ENCODE measurements around the gene BLZF1. TPM values are rescaled to one million over a fixed set of nuclear protein-coding genes. Genes with fewer than 3 reads are reported as not detected.

The BLZF1 gene, protein sequence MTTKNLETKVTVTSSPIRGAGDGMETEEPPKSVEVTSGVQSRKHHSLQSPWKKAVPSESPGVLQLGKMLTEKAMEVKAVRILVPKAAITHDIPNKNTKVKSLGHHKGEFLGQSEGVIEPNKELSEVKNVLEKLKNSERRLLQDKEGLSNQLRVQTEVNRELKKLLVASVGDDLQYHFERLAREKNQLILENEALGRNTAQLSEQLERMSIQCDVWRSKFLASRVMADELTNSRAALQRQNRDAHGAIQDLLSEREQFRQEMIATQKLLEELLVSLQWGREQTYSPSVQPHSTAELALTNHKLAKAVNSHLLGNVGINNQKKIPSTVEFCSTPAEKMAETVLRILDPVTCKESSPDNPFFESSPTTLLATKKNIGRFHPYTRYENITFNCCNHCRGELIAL
- total RNA-seq: 36.9 and 38.5 TPM in 2 replicates

DNA sequence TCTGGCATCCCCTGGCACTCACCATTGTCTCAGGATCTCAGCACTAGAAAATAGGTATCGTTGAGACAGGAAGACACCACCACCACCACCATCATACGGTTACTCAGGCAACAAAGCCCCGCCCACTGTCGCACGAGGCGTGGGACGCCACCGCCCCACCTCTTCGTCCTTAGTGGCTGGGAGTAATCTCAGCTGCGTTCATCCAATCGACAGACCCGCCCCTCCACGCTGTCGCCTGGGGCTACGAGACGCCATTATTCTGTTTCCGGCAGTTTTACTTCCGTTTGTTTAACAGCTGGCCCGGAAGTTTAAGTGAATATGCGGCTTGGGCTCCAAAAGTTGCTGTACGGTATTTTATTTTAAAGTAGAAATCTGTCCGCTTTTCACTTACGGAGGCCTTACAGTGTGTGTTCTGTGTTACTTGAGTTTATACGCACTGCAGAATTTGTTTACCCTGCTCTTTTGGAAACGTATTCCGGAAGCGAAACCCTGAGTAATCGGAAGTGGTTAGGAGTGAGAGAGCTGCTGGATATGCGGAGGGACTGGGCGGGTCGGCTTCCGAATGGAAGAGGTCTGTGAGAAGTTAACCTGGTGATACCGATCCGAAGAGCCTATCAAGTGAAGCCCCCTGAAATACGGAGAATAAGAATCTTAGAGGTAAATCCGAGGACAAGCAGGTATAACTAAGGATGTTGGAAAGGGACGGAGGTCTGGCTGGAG lies at the start of gene BLZF1, which contains the start of gene NME7:
Gene BLZF1 (plus strand): TSS at position 510 of the 720 bp plus-strand sequence. CDS start 1,328 bp downstream, outside the sequence.
Gene NME7 (minus strand): TSS at position 112 of the 720 bp plus-strand sequence. CDS start 87 bp downstream, at position 25.

DNA sequence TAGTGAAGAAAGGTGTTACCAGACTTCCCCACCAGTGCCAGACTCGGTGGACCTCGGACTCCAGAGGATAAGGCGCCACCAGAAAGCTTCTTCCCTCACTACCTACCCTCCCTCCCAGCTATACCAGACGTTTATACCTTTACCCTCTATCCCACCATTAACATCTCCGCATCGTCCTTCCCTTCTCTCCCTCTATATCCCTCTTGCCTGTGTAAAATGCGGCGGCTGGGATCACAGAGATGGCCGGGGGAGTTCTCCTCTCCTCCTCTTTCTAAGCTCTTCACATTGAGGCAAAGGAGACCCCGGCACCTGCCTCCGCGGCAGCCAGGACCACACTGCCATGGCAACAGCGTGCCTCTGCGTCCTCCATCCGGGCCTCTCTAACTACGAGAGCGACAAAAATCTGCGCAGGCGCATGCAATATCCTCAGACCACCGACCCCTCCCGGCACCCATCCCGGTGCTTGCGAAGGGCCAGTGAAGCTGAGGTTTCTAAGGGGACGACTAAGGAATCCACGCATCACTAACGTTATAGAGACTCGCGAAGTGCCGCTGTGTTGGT lies 59.2 kb downstream of the BLZF1 start, which contains the start of gene CCDC181:
Gene CCDC181 (minus strand): TSS at position 394 of the 561 bp plus-strand sequence. CDS start 2,547 bp downstream, outside the sequence.

Other genes with a start within 250 kb of the BLZF1 start
- 17.0 and 27.8 TPM in 2 replicates for gene NME7, start 398 bp upstream of the BLZF1 start, total RNA-seq
- gene CCDC181, start 59.3 kb downstream of the BLZF1 start, total RNA-seq: 0.12 and 0.32 TPM in 2 replicates
- gene SLC19A2, start 117.7 kb downstream of the BLZF1 start, total RNA-seq: 5.6 and 8.4 TPM in 2 replicates
- not detected in 2 replicates for gene F5, start 218.3 kb downstream of the BLZF1 start, total RNA-seq